Measurements from ENCODE around the gene FAM184B. TPM values are rescaled to one million over a fixed set of nuclear protein-coding genes. Genes with fewer than 3 reads are reported as not detected.

Gene FAM184B
- total RNA-seq, 2 donors from 2014 or later, result not detected

- no peak for DNase-seq (ENCODE audit: low spot score)
- intact Hi-C loops (cut with DNase I), result no loop called here
Measured at GRCh38 chr4:17785858-17786257, 4.4 kb upstream of the FAM184B start.

- no peak for DNase-seq (ENCODE audit: low spot score)
- intact Hi-C loops (cut with DNase I), result no loop called here
Measured at GRCh38 chr4:17780501-17781299, 721 bp downstream of the FAM184B start.

- intact Hi-C loops (cut with DNase I), result no loop called here
- DNase-seq (ENCODE audit: low spot score), result no peak
Measured at GRCh38 chr4:17778431-17778830, 3.0 kb downstream of the FAM184B start.

- no peak for DNase-seq (ENCODE audit: low spot score)
- intact Hi-C loops (cut with DNase I), result no loop called here
Measured at GRCh38 chr4:17773135-17773698, 8.2 kb downstream of the FAM184B start.

GRCh38 chr4:17771284-17771908, 10.0 kb downstream of the FAM184B start:
- intact Hi-C loops (cut with DNase I), result no loop called here
- DNase-seq (ENCODE audit: low spot score), result no peak

- DNase-seq (ENCODE audit: low spot score), result no peak
Measured at GRCh38 chr4:17770845-17771244, 10.6 kb downstream of the FAM184B start.

GRCh38 chr4:17769406-17770174, 11.8 kb downstream of the FAM184B start:
- no peak for DNase-seq (ENCODE audit: low spot score)
- intact Hi-C loops (cut with DNase I), result no loop called here

More at GRCh38 chr4:17770845-17771244, 10.6 kb downstream of the FAM184B start:
- intact Hi-C loops (cut with DNase I), result no loop called here

- DNase-seq (ENCODE audit: low spot score), result no peak
- intact Hi-C loops (cut with DNase I), result no loop called here
Measured at GRCh38 chr4:17766826-17767458, 14.5 kb downstream of the FAM184B start.

- DNase-seq (ENCODE audit: low spot score), result no peak
- intact Hi-C loops (cut with DNase I), result no loop called here
Measured at GRCh38 chr4:17765514-17766286, 15.7 kb downstream of the FAM184B start.

GRCh38 chr4:17763931-17764330, 17.5 kb downstream of the FAM184B start:
- intact Hi-C loops (cut with DNase I), result no loop called here

GRCh38 chr4:17763416-17763815, 18.0 kb downstream of the FAM184B start:
- intact Hi-C loops (cut with DNase I), result no loop called here
- no peak for DNase-seq (ENCODE audit: low spot score)

More at GRCh38 chr4:17763931-17764330, 17.5 kb downstream of the FAM184B start:
- no peak for DNase-seq (ENCODE audit: low spot score)

- no peak for DNase-seq (ENCODE audit: low spot score)
- intact Hi-C loops (cut with DNase I), result no loop called here
Measured at GRCh38 chr4:17762726-17763125, 18.7 kb downstream of the FAM184B start.

GRCh38 chr4:17761062-17761461, 20.4 kb downstream of the FAM184B start:
- intact Hi-C loops (cut with DNase I), result no loop called here

GRCh38 chr4:17760626-17761025, 20.8 kb downstream of the FAM184B start:
- intact Hi-C loops (cut with DNase I), result no loop called here
- no peak for DNase-seq (ENCODE audit: low spot score)

More at GRCh38 chr4:17761062-17761461, 20.4 kb downstream of the FAM184B start:
- DNase-seq (ENCODE audit: low spot score), result no peak

GRCh38 chr4:17758485-17758884, 22.9 kb downstream of the FAM184B start:
- intact Hi-C loops (cut with DNase I), result no loop called here
- no peak for DNase-seq (ENCODE audit: low spot score)

GRCh38 chr4:17757621-17758020, 23.8 kb downstream of the FAM184B start:
- DNase-seq (ENCODE audit: low spot score), result no peak
- intact Hi-C loops (cut with DNase I), result no loop called here

- intact Hi-C loops (cut with DNase I), result no loop called here
- no peak for DNase-seq (ENCODE audit: low spot score)
Measured at GRCh38 chr4:17753646-17754045, 27.8 kb downstream of the FAM184B start.

GRCh38 chr4:17740702-17741101, 40.7 kb downstream of the FAM184B start:
- DNase-seq (ENCODE audit: low spot score), result no peak
- intact Hi-C loops (cut with DNase I), result no loop called here
